Calu3 (cell line): ENCODE data around the gene RBM33. TPM values are rescaled to one million over a fixed set of nuclear protein-coding genes. Genes with fewer than 3 reads are reported as not detected.

Experiments
- BruUV-seq: library from RNA; stranded (reverse); fragments of 400-500 nt; replicated peaks from 2 replicates; lab custom pipeline; 2021; lab: Mats Ljungman, UMichigan
- CTCF ChIA-PET: fragments of 300-600 bp; sonication (Branson Sonifier 250); formaldehyde crosslinking; loops from one replicate; lab custom pipeline; 2022; ENCODE audit warnings: antibody characterized with exemption; lab: Charles Lee
- DNase-seq: peaks from one replicate; pipeline ENCODE4 v3.0.0; 2022
- H3K27ac Mint-ChIP-seq: one replicate; pipeline ENCODE4 v1.8.0; 2022; ENCODE audit warnings: mixed read lengths; ENCODE audit not compliant: unreplicated experiment
- H3K27me3 Mint-ChIP-seq: one replicate; pipeline ENCODE4 v1.8.0; 2022; ENCODE audit warnings: mixed read lengths; ENCODE audit not compliant: unreplicated experiment
- H3K36me3 Mint-ChIP-seq: one replicate; pipeline ENCODE4 v1.8.0; 2022; ENCODE audit warnings: mild to moderate bottlenecking, moderate library complexity, mixed read lengths; ENCODE audit not compliant: insufficient read depth, unreplicated experiment
- H3K4me1 Mint-ChIP-seq: one replicate; pipeline ENCODE4 v1.8.0; 2022; ENCODE audit warnings: mild to moderate bottlenecking, low read depth, mixed read lengths; ENCODE audit not compliant: unreplicated experiment
- H3K4me3 Mint-ChIP-seq: one replicate; pipeline ENCODE4 v1.8.0; 2022; ENCODE audit warnings: mild to moderate bottlenecking, low read depth, moderate library complexity, mixed read lengths; ENCODE audit not compliant: unreplicated experiment
- H3K9me3 Mint-ChIP-seq: one replicate; pipeline ENCODE4 v1.8.0; 2022; ENCODE audit warnings: low read depth, mixed read lengths; ENCODE audit not compliant: unreplicated experiment
- intact Hi-C: fragments of 100-400 bp; cut with micrococcal nuclease; formaldehyde crosslinking; loops from one replicate; pipeline ENCODE4 v1.10.0; 2022; ENCODE audit not compliant: unreplicated experiment
- total RNA-seq: library from RNA; stranded (reverse); gene quantifications from 2 replicates; pipeline ENCODE4 v1.2.3, GENCODE V29; 2022
- TF ChIP-seq, protein P1 (sequence below): fragments of 200-600 bp; IDR thresholded peaks from one replicate; pipeline ENCODE4 v1.8.0; 2022; ENCODE audit warnings: antibody characterized with exemption; ENCODE audit not compliant: unreplicated experiment

RBM33 gene
- total RNA-seq, 1 experiment from 2014 or later = 82.9 TPM

DNA sequence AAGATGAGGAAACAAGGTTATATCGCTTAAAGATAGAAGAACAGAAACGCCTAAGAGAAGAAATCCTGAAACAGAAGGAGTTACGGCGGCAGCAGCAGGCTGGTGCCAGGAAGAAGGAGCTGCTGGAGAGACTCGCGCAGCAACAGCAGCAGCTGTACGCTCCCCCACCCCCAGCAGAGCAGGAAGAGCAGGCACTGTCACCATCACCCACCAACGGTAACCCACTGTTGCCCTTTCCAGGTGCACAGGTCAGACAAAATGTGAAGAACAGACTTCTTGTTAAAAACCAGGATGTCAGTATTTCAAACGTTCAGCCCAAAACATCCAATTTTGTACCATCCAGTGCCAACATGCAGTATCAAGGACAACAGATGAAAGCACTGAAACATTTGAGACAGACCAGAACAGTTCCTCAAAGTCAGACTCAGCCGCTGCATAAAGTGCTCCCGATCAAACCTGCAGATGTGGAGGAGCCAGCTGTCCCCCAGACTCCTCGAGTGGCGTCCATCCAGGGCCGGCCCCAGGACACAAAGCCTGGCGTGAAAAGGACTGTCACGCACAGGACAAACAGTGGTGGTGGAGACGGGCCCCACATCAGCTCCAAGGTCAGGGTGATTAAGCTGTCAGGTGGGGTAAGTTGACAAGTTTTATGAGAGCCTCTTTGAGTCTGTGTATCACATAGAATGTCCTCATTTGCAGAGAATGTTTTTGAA is 100.7 kb downstream of the RBM33 start:
- BruUV-seq = no TSS peak
- H3K27me3 Mint-ChIP-seq = no peaks in the 10 kb centered on the region
- H3K4me3 Mint-ChIP-seq = no peak overlapping the region
- CTCF ChIA-PET = no interaction called here
- H3K36me3 Mint-ChIP-seq = peaks cover 48% of the 10 kb centered on the region
- H3K4me1 Mint-ChIP-seq = no peaks in the 10 kb centered on the region
- no peaks in the 10 kb centered on the region for H3K9me3 Mint-ChIP-seq
- no peak for DNase-seq
- TF ChIP-seq, protein P1, sequence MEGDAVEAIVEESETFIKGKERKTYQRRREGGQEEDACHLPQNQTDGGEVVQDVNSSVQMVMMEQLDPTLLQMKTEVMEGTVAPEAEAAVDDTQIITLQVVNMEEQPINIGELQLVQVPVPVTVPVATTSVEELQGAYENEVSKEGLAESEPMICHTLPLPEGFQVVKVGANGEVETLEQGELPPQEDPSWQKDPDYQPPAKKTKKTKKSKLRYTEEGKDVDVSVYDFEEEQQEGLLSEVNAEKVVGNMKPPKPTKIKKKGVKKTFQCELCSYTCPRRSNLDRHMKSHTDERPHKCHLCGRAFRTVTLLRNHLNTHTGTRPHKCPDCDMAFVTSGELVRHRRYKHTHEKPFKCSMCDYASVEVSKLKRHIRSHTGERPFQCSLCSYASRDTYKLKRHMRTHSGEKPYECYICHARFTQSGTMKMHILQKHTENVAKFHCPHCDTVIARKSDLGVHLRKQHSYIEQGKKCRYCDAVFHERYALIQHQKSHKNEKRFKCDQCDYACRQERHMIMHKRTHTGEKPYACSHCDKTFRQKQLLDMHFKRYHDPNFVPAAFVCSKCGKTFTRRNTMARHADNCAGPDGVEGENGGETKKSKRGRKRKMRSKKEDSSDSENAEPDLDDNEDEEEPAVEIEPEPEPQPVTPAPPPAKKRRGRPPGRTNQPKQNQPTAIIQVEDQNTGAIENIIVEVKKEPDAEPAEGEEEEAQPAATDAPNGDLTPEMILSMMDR = no peak
- intact Hi-C loops = no loop called here
- no peak overlapping the region for H3K27ac Mint-ChIP-seq

DNA sequence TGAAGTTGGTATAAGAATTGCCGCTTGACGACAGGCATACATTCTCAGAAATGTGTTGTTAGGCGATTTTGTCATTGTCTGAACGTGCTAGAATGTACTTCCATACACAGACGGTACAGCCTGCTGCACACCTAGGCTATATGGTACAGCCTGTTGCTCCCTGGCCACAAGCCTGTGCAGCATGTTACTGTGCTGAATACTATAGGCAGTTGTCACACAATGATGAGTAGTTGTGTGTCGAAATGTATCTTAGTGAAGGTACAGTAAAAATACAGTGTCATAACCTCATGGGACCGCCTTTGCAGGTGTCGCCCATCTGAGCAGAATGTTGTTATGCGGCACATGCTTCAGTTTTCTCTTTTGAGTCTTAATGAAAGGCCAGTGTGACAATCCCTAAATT is 101.3 kb downstream of the RBM33 start:
- no peak for DNase-seq
- no TSS peak for BruUV-seq
- CTCF ChIA-PET = no interaction called here
- Mint-ChIP-seq H3K27me3 (no peaks in the 10 kb centered on the region), H3K9me3 (no peaks in the 10 kb centered on the region), H3K4me3 (no peak overlapping the region), H3K27ac (no peak overlapping the region), H3K4me1 (no peaks in the 10 kb centered on the region), H3K36me3 (peaks cover 43% of the 10 kb centered on the region)
- TF ChIP-seq, protein P1 = no peak
- intact Hi-C loops = no loop called here

DNA sequence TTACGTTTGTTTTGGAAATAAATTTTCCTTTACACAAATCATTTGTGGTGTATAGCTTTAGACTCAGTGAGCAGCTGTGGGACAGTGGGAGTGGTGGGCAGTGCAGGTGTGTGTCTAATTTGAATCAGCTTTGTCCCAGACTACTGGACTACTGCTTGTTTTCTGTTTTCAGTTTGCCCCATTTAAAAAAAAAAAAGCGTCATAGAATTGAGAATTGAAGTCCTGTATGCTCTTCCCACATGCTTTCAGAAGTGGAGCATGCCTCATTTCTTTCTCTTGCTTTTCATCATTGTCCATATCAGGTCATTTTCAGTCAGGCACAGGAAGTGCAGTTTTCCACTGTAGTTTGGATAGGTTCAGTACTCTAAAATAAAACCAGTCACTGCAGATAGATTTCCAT is 101.7 kb downstream of the RBM33 start:
- Mint-ChIP-seq H3K4me1 (no peaks in the 10 kb centered on the region), H3K27me3 (no peaks in the 10 kb centered on the region), H3K9me3 (no peaks in the 10 kb centered on the region), H3K36me3 (peaks cover 38% of the 10 kb centered on the region), H3K27ac (no peak overlapping the region), H3K4me3 (no peak overlapping the region)
- no TSS peak for BruUV-seq
- TF ChIP-seq, protein P1 = no peak
- intact Hi-C loops = no loop called here
- DNase-seq = no peak
- CTCF ChIA-PET = no interaction called here

DNA sequence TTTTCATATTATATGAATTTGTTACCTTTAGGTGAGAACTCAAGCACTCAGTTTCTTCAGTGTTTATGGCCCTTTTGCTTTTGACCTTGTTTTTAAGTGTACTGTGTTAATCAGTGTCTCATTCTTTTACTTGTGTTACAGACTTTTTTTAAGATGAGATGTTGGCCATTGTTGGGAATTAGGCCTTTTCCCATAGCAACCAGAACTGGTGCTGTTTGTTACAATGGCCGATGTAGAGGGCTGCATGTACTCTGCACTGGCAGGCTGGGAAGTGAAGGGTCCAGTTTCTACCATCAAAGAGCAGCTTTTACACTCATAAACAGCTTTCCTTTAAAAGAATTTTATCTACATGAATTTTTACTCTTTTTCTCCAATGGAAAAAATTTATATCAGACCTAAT is 102.7 kb downstream of the RBM33 start:
- Mint-ChIP-seq H3K4me1 (no peaks in the 10 kb centered on the region), H3K36me3 (peaks cover 33% of the 10 kb centered on the region), H3K4me3 (no peak overlapping the region), H3K27ac (no peak overlapping the region), H3K9me3 (no peaks in the 10 kb centered on the region), H3K27me3 (no peaks in the 10 kb centered on the region)
- no TSS peak for BruUV-seq
- intact Hi-C loops = no loop called here
- DNase-seq = no peak
- CTCF ChIA-PET = no interaction called here
- TF ChIP-seq, protein P1 = no peak
